K562 (cell line): ENCODE data around the gene CABLES1. TPM values are rescaled to one million over a fixed set of nuclear protein-coding genes. Genes with fewer than 3 reads are reported as not detected.
A peak's percentile ranks its signal among the peaks of the same experiment; 100 is the strongest.

Experiments used
- KLF13 ChIP-seq: fragments of 450-650 bp; IDR thresholded peaks from 2 replicates; pipeline ENCODE4 v1.6.1; 2016; ENCODE audit warnings: missing genetic modification characterization, low read depth, mild to moderate bottlenecking, missing compliant biosample characterization, moderate library complexity, borderline replicate concordance
- U2AF1 ChIP-seq: fragments of 200-400 bp; formaldehyde crosslinking; optimal IDR thresholded peaks from 2 replicates; pipeline ENCODE3; 2017; ENCODE audit warnings: mild to moderate bottlenecking, low read depth, low read length, moderate library complexity
- ZFP36 ChIP-seq: fragments of 150-350 bp; IDR thresholded peaks from 2 replicates; pipeline ENCODE4 v1.6.1; 2018; ENCODE audit warnings: low read length, low read depth; ENCODE audit not compliant: partially characterized antibody
- polyA plus RNA-seq, 8 experiments: library from polyadenylated mRNA; depleted of rRNA in 4 of 8; stranded (reverse) in 5 of 8; unstranded in 3 of 8; fragments of >200 nt; fragmentation: Nextera tagmentation in 2 of 8; fragmentation: Illumina TruSeq in 1 of 8; extraction: Ambion mirVana in 2 of 8; extraction: Trizol in 1 of 8; gene quantifications; 2 replicates each; pipeline versions ENCODE4 v1.2.1 to v1.2.3, GENCODE V29; 2011 to 2014; ENCODE audit warnings: inconsistent platforms in 1 of 8, missing spikeins in 1 of 8
- total RNA-seq, 7 experiments: library from RNA; depleted of rRNA in 6 of 7; stranded (reverse); fragments of >200 nt in 6 of 7; fragmentation: Illumina TruSeq in 2 of 7; extraction: Trizol in 2 of 7; gene quantifications; 2 replicates each; pipeline versions ENCODE4 v1.2.1 to v1.2.3, GENCODE V29; 2011 to 2021; ENCODE audit warnings: low replicate concordance in 1 of 7
- TF ChIP-seq, protein P1 (sequence below), 2 experiments: fragments of 450-650 bp; formaldehyde crosslinking in 1 of 2; IDR thresholded peaks; 2 replicates each; pipeline versions ENCODE4 v1.4.0 to v1.6.1; 2014 to 2020; ENCODE audit warnings: mild to moderate bottlenecking in 2 of 2, borderline replicate concordance in 1 of 2, low read depth in 1 of 2
- TF ChIP-seq, protein P2 (sequence below), 3 experiments: IDR thresholded peaks in 2 of 3; conservative IDR thresholded peaks in 1 of 3; 2 replicates each; pipeline ENCODE4 v1.5.1; 2011 to 2012; ENCODE audit warnings: low read length in 3 of 3, mild to moderate bottlenecking in 3 of 3, control low read depth in 2 of 3, improper control_type of control experiment in 1 of 3, inconsistent platforms in 1 of 3, low read depth in 1 of 3, mixed read lengths in 1 of 3, moderate library complexity in 1 of 3; ENCODE audit not compliant: insufficient read depth in 2 of 3

CABLES1 gene
- total and polyA plus RNA-seq, 9 of the 15 experiments (the other 6 are each of a cell fraction or from before 2014, with no cell fraction given) = 0.04 to 0.10 (median 0.06) TPM; not detected in 3

DNA sequence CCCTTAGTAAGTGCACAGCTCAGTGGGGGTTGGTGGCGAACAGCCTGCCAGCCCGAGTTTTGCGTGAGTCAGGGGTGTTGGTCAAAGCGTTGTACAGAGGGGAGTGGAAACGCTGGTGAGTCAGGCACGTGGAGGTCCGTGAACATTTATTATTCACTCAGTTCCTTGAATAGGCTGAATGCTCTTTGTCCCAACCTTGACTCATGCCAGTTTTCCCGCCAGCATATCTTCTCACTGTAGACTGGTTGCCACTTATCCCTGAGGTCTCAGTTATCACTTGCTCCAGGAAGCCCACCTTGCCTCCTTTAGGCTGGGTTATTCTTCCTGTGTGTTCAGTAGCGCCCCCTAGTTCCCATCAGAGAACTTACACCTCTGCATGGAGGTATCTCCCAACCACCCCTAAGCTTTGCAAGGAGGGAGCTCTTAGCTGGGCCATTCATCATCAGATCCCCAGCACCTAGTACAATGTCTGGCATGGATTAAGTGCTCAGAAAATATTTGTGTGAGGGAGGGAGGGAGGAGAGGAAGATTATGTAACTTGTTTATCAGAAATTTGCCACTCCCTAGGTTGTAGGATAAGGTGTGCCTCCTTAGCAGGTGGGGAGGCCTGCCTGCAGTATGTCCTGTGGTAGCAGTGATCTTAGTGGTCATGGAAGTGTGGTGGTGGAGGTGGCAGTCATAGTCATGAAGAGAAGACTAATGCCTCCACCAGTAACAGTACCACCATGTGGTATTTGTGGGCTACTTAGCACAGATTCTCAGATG is 72.1 kb downstream of the CABLES1 start (continued):
- TF ChIP-seq, protein P1, sequence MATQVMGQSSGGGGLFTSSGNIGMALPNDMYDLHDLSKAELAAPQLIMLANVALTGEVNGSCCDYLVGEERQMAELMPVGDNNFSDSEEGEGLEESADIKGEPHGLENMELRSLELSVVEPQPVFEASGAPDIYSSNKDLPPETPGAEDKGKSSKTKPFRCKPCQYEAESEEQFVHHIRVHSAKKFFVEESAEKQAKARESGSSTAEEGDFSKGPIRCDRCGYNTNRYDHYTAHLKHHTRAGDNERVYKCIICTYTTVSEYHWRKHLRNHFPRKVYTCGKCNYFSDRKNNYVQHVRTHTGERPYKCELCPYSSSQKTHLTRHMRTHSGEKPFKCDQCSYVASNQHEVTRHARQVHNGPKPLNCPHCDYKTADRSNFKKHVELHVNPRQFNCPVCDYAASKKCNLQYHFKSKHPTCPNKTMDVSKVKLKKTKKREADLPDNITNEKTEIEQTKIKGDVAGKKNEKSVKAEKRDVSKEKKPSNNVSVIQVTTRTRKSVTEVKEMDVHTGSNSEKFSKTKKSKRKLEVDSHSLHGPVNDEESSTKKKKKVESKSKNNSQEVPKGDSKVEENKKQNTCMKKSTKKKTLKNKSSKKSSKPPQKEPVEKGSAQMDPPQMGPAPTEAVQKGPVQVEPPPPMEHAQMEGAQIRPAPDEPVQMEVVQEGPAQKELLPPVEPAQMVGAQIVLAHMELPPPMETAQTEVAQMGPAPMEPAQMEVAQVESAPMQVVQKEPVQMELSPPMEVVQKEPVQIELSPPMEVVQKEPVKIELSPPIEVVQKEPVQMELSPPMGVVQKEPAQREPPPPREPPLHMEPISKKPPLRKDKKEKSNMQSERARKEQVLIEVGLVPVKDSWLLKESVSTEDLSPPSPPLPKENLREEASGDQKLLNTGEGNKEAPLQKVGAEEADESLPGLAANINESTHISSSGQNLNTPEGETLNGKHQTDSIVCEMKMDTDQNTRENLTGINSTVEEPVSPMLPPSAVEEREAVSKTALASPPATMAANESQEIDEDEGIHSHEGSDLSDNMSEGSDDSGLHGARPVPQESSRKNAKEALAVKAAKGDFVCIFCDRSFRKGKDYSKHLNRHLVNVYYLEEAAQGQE (IDR thresholded peaks at IDR 0.05; ENCODE audit: borderline replicate concordance) = peak; percentile 17; the same call in 1 of the 2 replicates
- TF ChIP-seq, protein P1 (CRISPR knock-in tag; IDR thresholded peaks at IDR 0.05; ENCODE audit: low read depth) = no peak
- TF ChIP-seq, protein P2, sequence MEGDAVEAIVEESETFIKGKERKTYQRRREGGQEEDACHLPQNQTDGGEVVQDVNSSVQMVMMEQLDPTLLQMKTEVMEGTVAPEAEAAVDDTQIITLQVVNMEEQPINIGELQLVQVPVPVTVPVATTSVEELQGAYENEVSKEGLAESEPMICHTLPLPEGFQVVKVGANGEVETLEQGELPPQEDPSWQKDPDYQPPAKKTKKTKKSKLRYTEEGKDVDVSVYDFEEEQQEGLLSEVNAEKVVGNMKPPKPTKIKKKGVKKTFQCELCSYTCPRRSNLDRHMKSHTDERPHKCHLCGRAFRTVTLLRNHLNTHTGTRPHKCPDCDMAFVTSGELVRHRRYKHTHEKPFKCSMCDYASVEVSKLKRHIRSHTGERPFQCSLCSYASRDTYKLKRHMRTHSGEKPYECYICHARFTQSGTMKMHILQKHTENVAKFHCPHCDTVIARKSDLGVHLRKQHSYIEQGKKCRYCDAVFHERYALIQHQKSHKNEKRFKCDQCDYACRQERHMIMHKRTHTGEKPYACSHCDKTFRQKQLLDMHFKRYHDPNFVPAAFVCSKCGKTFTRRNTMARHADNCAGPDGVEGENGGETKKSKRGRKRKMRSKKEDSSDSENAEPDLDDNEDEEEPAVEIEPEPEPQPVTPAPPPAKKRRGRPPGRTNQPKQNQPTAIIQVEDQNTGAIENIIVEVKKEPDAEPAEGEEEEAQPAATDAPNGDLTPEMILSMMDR (IDR thresholded peaks at IDR 0.05 in 2 of 3, conservative IDR thresholded peaks at IDR 0.05 in 1 of 3; ENCODE audit: insufficient read depth in 2 of 3, low read depth in 1 of 3, low read length in 3 of 3) = peak; percentile 67 to 87 (median 71)
- TF ChIP-seq KLF13 (tag) (no peak), ZFP36 (peak; percentile 87), U2AF1 (no peak)
